GM12878 (cell line): ENCODE measurements around the gene ACTL8. TPM values are rescaled to one million over a fixed set of nuclear protein-coding genes. Genes with fewer than 3 reads are reported as not detected.

Source experiments
- BCLAF1 ChIP-seq: fragments of 450-650 bp; IDR thresholded peaks from 2 replicates; pipeline ENCODE4 v1.6.1; 2017; ENCODE audit warnings: antibody characterized with exemption, mild to moderate bottlenecking, moderate library complexity
- CREM ChIP-seq: IDR thresholded peaks from 2 replicates; pipeline ENCODE4 v1.6.1; 2014; ENCODE audit warnings: antibody characterized with exemption, low read depth
- HSF1 ChIP-seq: fragments of 150-350 bp; IDR thresholded peaks from 2 replicates; pipeline ENCODE4 v1.6.1; 2014; ENCODE audit warnings: mild to moderate bottlenecking, low read depth, low read length
- NFYA ChIP-seq: IDR thresholded peaks from 2 replicates; pipeline ENCODE4 v1.6.1; 2011; ENCODE audit warnings: low read depth, mild to moderate bottlenecking, low read length, improper control_type of control experiment, borderline replicate concordance
- PAX5 ChIP-seq: IDR thresholded peaks from 2 replicates; pipeline ENCODE4 v1.6.1; 2011; ENCODE audit warnings: low read depth, low read length, borderline replicate concordance
- POLR2AphosphoS5 ChIP-seq: IDR thresholded peaks from 2 replicates; pipeline ENCODE4 v1.6.1; 2011; ENCODE audit warnings: mild to moderate bottlenecking, low read length, inconsistent platforms
- SKIL ChIP-seq: fragments of 450-650 bp; IDR thresholded peaks from 2 replicates; pipeline ENCODE4 v1.6.1; 2017; ENCODE audit warnings: mild to moderate bottlenecking, low read depth, inconsistent platforms; ENCODE audit not compliant: poor library complexity, severe bottlenecking
- SP1 ChIP-seq: IDR thresholded peaks from one replicate; pipeline ENCODE4 v1.6.1; 2011; ENCODE audit warnings: low read depth, low read length
- ZBTB4 ChIP-seq: fragments of 450-650 bp; formaldehyde crosslinking; IDR thresholded peaks from 2 replicates; pipeline ENCODE4 v1.4.0; 2022; ENCODE audit warnings: mild to moderate bottlenecking, moderate library complexity
- ZNF687 ChIP-seq: fragments of 450-650 bp; IDR thresholded peaks from 2 replicates; pipeline ENCODE4 v1.6.1; 2017; ENCODE audit warnings: mild to moderate bottlenecking, moderate library complexity
- polyA plus RNA-seq, 11 experiments: library from polyadenylated mRNA; depleted of rRNA in 4 of 11; unstranded in 6 of 11; stranded (reverse) in 5 of 11; fragments of >200 nt; fragmentation: Nextera tagmentation in 4 of 11; fragmentation: Illumina TruSeq in 1 of 11; extraction: Ambion mirVana in 4 of 11; extraction: Trizol in 1 of 11; gene quantifications; 1 replicate in 1 of 11; 2 replicates in 10 of 11; pipeline versions ENCODE4 v1.2.1 to v1.2.3, GENCODE V29; 2011 to 2016; ENCODE audit warnings: inconsistent platforms in 2 of 11, missing spikeins in 2 of 11, low read depth in 1 of 11
- total RNA-seq, 4 experiments: library from RNA; depleted of rRNA in 3 of 4; stranded (reverse); fragments of >200 nt in 3 of 4; fragmentation: Illumina TruSeq in 1 of 4; extraction: Trizol in 1 of 4; gene quantifications; 2 replicates each; pipeline versions ENCODE4 v1.2.1 to v1.2.3, GENCODE V29; 2013 to 2021

Gene ACTL8
- total and polyA plus RNA-seq, 10 of the 15 experiments (the other 5 are each of a cell fraction or from before 2014, with no cell fraction given): 0.05 to 0.27 TPM; not detected in 8

- TF ChIP-seq ZBTB4 (no peak), HSF1 (no peak), POLR2AphosphoS5 (no peak), BCLAF1 (no peak), ZNF687 (no peak), CREM (no peak), NFYA (no peak), SP1 (no peak), PAX5 (no peak), SKIL (no peak)
Measured at GRCh38 chr1:17777330-17777729, 22.2 kb downstream of the ACTL8 start (continued).
